ENCODE data around the gene NRIP1.

GRCh38 chr21:14977814-14978213 lies 87.0 kb downstream of the NRIP1 start:
- no peak for TF ChIP-seq POLR2A (IDR thresholded peaks at IDR 0.05)
- TF ChIP-seq, protein P1, sequence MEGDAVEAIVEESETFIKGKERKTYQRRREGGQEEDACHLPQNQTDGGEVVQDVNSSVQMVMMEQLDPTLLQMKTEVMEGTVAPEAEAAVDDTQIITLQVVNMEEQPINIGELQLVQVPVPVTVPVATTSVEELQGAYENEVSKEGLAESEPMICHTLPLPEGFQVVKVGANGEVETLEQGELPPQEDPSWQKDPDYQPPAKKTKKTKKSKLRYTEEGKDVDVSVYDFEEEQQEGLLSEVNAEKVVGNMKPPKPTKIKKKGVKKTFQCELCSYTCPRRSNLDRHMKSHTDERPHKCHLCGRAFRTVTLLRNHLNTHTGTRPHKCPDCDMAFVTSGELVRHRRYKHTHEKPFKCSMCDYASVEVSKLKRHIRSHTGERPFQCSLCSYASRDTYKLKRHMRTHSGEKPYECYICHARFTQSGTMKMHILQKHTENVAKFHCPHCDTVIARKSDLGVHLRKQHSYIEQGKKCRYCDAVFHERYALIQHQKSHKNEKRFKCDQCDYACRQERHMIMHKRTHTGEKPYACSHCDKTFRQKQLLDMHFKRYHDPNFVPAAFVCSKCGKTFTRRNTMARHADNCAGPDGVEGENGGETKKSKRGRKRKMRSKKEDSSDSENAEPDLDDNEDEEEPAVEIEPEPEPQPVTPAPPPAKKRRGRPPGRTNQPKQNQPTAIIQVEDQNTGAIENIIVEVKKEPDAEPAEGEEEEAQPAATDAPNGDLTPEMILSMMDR (IDR thresholded peaks at IDR 0.05): no peak

Measured in tibial nerve (tissue), 3 donors.